ENCODE results near the gene ATOX1.

GRCh38 chr5:151734064-151734408 lies 24.4 kb downstream of the ATOX1 start:
- no peak for TF ChIP-seq CTCF (IDR thresholded peaks at IDR 0.05)
- no peak for TF ChIP-seq POLR2A (IDR thresholded peaks at IDR 0.05)

Data from esophagus squamous epithelium (tissue), 4 donors.